LNCAP (cell line): ENCODE results near the gene TWSG1.

ENCODE experiments used
- TF ChIP-seq, protein P1 (sequence below): fragments of 450-650 bp; IDR thresholded peaks from 2 replicates; pipeline ENCODE4 v1.5.1; 2017; ENCODE audit warnings: mild to moderate bottlenecking

The TWSG1 gene

DNA sequence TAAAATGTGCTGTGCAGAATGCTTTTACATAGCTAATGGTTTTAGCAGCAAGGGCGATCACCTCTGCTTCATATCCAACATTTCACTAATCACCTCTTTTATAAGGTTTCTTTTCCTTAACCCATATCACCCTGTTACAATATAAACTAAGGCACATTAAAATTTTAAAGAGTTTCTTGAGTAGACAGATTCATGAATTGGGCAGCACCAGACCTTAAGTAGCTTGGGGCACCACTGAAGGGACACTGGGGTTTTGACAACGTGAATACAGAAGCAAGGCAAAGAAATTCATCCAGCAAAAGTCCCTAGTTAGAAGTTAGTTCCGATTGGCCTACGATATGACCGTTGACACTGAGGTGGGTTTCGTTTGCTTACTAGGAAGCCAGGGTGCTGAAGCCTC, 96.7 kb downstream of the TWSG1 start:
- TF ChIP-seq, protein P1, sequence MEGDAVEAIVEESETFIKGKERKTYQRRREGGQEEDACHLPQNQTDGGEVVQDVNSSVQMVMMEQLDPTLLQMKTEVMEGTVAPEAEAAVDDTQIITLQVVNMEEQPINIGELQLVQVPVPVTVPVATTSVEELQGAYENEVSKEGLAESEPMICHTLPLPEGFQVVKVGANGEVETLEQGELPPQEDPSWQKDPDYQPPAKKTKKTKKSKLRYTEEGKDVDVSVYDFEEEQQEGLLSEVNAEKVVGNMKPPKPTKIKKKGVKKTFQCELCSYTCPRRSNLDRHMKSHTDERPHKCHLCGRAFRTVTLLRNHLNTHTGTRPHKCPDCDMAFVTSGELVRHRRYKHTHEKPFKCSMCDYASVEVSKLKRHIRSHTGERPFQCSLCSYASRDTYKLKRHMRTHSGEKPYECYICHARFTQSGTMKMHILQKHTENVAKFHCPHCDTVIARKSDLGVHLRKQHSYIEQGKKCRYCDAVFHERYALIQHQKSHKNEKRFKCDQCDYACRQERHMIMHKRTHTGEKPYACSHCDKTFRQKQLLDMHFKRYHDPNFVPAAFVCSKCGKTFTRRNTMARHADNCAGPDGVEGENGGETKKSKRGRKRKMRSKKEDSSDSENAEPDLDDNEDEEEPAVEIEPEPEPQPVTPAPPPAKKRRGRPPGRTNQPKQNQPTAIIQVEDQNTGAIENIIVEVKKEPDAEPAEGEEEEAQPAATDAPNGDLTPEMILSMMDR = no peak

DNA sequence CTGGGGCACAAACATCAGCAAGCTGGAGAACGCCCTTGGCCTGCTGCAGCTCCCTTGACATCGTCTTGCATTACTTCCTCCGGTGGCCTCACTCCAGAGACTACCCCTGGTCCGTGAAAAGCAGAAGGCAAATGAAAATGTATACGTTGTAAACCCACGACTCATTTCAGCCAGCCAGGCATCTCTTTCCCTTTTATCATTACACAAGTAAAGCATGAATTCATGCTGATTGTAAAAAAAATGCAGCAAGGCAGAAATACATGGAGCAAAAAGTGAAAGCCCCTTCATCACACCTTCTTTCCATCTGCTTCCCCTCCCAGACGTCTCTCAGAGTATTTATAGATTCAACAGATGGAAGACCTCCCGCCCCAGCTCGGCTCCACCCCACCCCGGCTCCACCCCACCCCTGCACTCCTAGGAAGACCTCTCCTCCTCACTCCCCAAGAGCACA, 99.1 kb downstream of the TWSG1 start:
- TF ChIP-seq, protein P1 = no peak

DNA sequence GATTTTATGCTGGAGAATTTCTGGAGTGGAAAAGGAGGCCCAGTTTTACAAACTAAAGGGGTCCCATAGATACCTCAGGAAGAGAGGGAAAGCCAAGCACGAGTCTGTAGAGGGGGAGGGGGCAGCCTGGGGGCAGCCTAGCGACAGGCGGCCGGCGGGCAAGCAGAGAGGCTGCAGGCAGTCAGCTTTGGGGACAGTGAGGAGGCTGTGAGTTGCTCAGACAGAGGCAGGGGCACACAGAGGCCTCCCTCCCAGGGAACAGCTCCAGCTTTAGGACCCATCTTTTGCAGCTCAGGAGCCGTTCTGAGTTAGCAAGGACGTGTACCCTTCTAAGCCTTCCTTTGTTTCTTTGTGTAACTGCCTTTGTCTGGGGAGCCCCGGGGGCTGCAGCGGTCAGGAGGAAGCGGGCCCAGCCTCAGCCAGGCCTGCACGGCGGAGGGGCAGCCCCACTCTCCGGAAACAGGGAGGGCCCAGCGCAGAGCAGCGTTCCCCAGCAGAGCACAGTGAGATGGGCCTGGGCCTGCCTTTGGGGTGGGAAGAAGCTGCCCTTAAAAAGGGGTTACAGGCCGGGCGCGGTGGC, 99.6 kb downstream of the TWSG1 start:
- TF ChIP-seq, protein P1 = no peak

DNA sequence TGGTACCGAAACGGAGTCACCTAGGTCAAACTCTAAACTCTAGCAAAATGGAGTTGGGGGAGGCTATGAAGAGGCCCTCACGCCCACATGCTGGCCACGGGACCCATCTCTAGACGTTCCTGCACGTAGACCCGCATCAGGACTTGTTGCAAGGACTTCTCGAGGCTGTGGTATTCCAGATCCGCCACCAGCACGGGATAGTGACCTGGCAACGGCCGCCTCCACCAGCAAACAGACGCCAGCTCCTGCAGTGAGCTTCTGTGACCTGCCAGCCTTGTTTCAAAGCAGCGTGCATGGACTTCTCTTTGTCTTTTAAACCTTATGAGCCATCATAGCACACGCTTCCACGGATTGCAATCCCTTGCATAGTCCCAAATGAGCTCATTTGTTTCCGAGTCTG, 100.5 kb downstream of the TWSG1 start:
- TF ChIP-seq, protein P1 = no peak

DNA sequence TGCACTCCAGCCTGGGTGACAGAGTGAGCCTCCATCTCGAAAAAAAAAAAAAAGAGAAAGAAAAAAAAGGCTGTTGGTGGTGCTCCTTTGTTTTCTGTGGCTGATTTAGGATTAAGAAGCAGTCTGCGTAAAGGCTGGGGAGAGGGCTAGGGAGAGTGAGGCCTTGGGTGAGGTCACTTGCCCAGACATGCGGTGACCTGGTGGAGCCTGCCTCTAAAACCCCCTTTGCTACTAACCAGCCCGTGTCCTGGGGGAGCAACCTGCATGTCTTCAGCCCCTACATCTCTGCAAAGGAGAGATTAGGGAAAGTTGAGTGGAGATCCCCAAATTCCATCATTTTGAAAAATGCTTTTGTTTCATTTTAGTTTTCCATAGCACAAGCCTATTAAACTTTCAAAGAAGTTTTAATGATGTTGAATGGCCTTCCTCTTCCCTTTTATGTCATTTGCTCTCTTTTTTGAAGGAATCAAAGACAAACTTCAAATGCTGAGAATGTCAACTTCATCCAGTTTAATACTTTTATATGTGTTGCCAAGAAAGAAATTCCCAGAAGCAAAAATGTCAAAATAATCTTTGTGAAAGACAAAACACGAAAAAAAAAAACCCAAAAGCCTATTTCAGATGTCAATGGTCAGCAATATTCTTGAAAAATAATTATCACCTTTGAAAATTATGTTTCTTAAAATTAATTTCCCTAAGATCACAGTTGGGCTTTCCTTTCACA, 101.8 kb downstream of the TWSG1 start:
- TF ChIP-seq, protein P1 = no peak

DNA sequence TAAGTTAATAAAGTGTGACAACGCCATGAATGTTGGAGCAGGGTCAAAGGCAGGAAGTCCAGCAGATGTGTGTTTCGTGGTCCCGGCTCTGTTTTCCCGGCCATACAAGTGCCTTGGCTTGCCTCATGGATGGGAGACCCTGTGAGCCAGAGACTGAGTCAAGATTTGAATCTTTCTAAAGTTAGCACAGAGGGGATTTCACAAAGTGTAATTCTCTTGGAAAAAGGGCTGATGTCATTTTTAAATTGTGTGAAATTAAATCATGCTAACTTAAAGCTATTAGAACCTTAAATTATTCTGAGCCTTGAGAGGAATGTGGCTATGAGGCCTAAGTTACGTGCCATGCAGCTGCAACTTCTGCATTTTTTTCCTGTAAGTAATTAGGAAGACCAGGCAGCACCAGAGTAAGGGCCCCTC, 102.5 kb downstream of the TWSG1 start:
- TF ChIP-seq, protein P1 = no peak

DNA sequence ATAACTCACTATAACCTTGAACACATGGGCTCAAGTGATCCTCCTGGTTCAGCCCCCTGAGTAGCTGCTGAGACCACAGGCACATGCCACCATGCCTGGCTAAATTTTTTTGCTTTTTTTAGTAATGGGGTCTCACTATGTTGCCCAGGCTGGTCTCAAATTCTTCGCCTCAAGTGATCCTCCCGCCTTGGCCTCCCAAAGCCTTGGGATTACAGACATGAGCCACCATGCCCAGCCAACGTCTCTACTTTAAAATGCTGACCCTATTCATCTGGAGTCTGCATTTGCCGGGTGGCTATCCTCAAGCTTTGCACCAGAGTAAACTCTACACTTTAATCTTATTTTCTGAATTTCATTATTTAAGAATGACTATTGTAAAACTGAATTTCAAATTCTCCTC, 103.1 kb downstream of the TWSG1 start:
- TF ChIP-seq, protein P1 = no peak
